GM10266 (cell line): ENCODE results near the gene TWNK.

Source experiments
- DNase-seq: peaks from one replicate; pipeline ENCODE4 v3.0.0; 2012; ENCODE audit errors: extremely low spot score
- TF ChIP-seq, protein P1 (sequence below): IDR thresholded peaks from 2 replicates; pipeline ENCODE4 v1.5.1; 2012; ENCODE audit warnings: mild to moderate bottlenecking, low read depth; ENCODE audit not compliant: control insufficient read depth, insufficient read depth; ENCODE audit errors: missing control alignments

The TWNK gene

GRCh38 chr10:100986952-100987684, at the start of gene TWNK, which contains the start of gene MRPL43:
TWNK (plus strand) TSS chr10:100987543; CDS start chr10:100988211, 668 bp downstream.
MRPL43 (minus strand) TSS chr10:100987497; CDS start chr10:100987443, 54 bp downstream.
- peak; percentile 90 for DNase-seq
- TF ChIP-seq, protein P1, sequence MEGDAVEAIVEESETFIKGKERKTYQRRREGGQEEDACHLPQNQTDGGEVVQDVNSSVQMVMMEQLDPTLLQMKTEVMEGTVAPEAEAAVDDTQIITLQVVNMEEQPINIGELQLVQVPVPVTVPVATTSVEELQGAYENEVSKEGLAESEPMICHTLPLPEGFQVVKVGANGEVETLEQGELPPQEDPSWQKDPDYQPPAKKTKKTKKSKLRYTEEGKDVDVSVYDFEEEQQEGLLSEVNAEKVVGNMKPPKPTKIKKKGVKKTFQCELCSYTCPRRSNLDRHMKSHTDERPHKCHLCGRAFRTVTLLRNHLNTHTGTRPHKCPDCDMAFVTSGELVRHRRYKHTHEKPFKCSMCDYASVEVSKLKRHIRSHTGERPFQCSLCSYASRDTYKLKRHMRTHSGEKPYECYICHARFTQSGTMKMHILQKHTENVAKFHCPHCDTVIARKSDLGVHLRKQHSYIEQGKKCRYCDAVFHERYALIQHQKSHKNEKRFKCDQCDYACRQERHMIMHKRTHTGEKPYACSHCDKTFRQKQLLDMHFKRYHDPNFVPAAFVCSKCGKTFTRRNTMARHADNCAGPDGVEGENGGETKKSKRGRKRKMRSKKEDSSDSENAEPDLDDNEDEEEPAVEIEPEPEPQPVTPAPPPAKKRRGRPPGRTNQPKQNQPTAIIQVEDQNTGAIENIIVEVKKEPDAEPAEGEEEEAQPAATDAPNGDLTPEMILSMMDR: no peak

DNA sequence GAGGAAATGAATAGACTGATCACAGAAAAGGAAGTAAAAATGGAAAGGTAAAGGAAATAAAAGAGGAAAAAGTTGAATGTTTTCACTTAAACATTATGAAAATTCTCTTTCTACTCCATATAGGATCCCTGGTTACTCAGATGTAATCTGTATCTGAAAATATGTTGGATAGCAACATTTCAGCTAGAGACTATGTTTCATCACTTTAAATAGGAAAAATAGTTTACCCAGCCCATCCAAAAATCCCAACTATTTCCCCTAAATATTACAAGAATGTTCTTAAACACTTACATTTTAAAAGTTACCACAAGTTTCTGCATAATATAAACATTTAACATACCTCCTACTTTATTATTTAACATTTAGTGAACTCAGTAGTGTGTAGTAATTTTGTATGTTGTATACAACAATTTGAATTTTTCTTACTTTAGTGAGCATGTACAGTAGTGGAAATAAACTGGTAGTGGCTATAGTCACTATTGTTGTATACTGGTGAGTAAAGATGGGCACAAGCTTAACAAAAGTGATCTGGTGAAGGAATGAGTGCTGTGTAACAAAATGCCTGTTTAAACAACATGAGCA, 47.5 kb upstream of the TWNK start:
- DNase-seq: no peak

DNA sequence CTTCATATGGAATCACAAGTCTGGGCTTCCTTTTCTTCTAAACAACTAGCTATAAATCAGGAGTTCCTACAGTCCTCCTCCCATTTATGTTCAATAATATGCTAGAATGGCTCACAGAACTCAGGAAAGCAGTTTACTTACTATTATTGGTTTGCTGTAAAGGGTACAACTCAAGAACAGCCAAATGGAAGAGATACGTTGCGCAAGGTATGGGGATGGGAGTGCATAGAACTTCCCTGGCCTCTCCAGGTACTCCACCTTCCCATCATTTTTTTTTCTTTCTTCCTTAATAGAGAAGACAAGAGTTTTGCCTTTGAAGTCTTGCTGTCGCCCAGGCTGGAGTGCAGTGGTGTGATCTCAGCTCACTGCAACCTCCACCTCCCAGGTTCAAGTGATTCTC, 45.1 kb upstream of the TWNK start:
- DNase-seq: no peak

More for the DNA sequence above, 47.5 kb upstream of the TWNK start:
- TF ChIP-seq, protein P1: no peak

GRCh38 chr10:100943508-100943907, 43.8 kb upstream of the TWNK start:
- TF ChIP-seq, protein P1: no peak
- no peak for DNase-seq

More for the DNA sequence above, 45.1 kb upstream of the TWNK start:
- TF ChIP-seq, protein P1: no peak

DNA sequence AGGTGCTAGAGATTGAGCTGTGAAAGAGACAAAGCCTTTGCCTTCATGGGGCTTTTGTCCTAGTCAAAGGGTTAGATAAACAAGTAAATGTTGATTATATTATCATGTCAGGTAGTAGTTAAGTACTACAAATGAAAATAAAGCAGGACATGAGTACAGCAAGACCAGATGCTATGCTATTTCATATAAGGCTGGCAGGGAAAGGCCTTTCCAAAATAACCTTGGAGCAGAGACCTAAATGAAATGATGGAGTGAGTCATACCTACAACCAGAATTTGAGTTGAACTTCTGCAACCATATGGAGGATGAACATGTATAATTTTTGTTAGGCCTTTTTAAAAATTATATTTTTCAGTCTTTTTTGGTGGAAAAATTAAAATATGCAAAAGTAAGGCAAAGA, 41.6 kb upstream of the TWNK start:
- no peak for DNase-seq
- TF ChIP-seq, protein P1: no peak

DNA sequence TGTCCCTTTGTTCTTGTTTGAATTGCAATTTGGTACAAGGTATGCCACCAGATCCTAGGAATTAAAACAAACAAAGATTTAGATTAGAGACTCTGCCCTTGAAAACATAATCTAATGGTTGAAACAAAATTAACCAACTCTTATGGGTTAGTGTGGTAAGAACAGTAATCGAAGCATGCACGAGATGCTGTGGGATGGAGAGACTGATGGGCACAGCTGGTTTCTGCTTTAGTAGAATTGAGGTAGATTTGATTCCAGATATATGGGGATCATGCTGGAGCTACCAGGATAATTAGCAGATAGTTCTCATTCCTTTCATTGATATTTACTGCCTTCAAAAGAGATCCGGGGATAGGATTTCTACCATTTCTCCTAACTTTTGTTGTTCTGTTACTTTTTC, 38.4 kb upstream of the TWNK start:
- TF ChIP-seq, protein P1: no peak
- DNase-seq: no peak

- no peak for DNase-seq
- TF ChIP-seq, protein P1: no peak
Observed at GRCh38 chr10:100960251-100960650, 27.1 kb upstream of the TWNK start.
